SK-N-SH treated with all-trans-retinoic acid at 6 μM for 48 hours (cell line): ENCODE data around the gene ADCYAP1R1.

Experiments
- CREB5 ChIP-seq: fragments of 250-450 bp; sonication (Bioruptor Pico); IDR thresholded peaks from 2 replicates; pipeline ENCODE4 v1.5.1; 2020; ENCODE audit warnings: low read depth, mild to moderate bottlenecking, moderate library complexity
- CSDC2 ChIP-seq: fragments of 250-450 bp; sonication (Bioruptor Pico); IDR thresholded peaks from 2 replicates; pipeline ENCODE4 v1.5.0; 2020; ENCODE audit warnings: mild to moderate bottlenecking, moderate library complexity
- ESRRG ChIP-seq: fragments of 250-450 bp; sonication (Bioruptor Pico); IDR thresholded peaks from 2 replicates; pipeline ENCODE4 v1.6.1; 2021; ENCODE audit warnings: mild to moderate bottlenecking
- ISL1 ChIP-seq: fragments of 250-450 bp; sonication (Bioruptor Pico); IDR thresholded peaks from 2 replicates; pipeline ENCODE4 v2.1.2; 2022; ENCODE audit warnings: mild to moderate bottlenecking, moderate library complexity
- OSR1 ChIP-seq: fragments of 250-450 bp; sonication (Bioruptor Pico); IDR thresholded peaks from 2 replicates; pipeline ENCODE4 v1.8.0; 2022; ENCODE audit warnings: moderate library complexity, mild to moderate bottlenecking, inconsistent platforms
- PATZ1 ChIP-seq: fragments of 250-450 bp; sonication (Bioruptor Pico); IDR thresholded peaks from 2 replicates; pipeline ENCODE4 v1.8.0; 2020; ENCODE audit warnings: mild to moderate bottlenecking, moderate library complexity, borderline replicate concordance
- PPARA ChIP-seq: fragments of 250-450 bp; sonication (Bioruptor Pico); IDR thresholded peaks from 2 replicates; pipeline ENCODE4 v1.5.0; 2020; ENCODE audit warnings: mild to moderate bottlenecking, borderline replicate concordance
- SNAI2 ChIP-seq: fragments of 250-450 bp; sonication (Bioruptor Pico); IDR thresholded peaks from 2 replicates; pipeline ENCODE4 v1.5.0; 2020; ENCODE audit warnings: mild to moderate bottlenecking, moderate library complexity
- TSHZ2 ChIP-seq: fragments of 250-450 bp; sonication (Bioruptor Pico); IDR thresholded peaks from 2 replicates; pipeline ENCODE4 v1.5.0; 2020; ENCODE audit warnings: mild to moderate bottlenecking, moderate library complexity
- ZFP30 ChIP-seq: fragments of 450-650 bp; formaldehyde crosslinking; IDR thresholded peaks from 2 replicates; pipeline ENCODE4 v1.5.0; 2022; ENCODE audit warnings: mild to moderate bottlenecking, moderate library complexity
- ZNF565 ChIP-seq: fragments of 450-650 bp; formaldehyde crosslinking; conservative IDR thresholded peaks from 2 replicates; pipeline ENCODE4 v1.5.0; 2020; ENCODE audit warnings: low read depth, mild to moderate bottlenecking, moderate library complexity
- ZNF70 ChIP-seq: fragments of 450-650 bp; formaldehyde crosslinking; IDR thresholded peaks from 2 replicates; pipeline ENCODE4 v1.5.0; 2020; ENCODE audit warnings: mild to moderate bottlenecking, moderate library complexity

GRCh38 chr7:31119249-31119648 lies 67.1 kb downstream of the ADCYAP1R1 start:
- TF ChIP-seq PATZ1 (CRISPR knock-in tag), result no peak
- TF ChIP-seq OSR1, result no peak
- no peak for TF ChIP-seq ESRRG (CRISPR knock-in tag)
- TF ChIP-seq CSDC2 (CRISPR knock-in tag), result no peak
- no peak for TF ChIP-seq TSHZ2 (CRISPR knock-in tag)
- no peak for TF ChIP-seq PPARA (CRISPR knock-in tag)
- no peak for TF ChIP-seq CREB5 (CRISPR knock-in tag)
- TF ChIP-seq ZNF565 (CRISPR knock-in tag), result no peak
- no peak for TF ChIP-seq ZFP30
- TF ChIP-seq ISL1 (CRISPR knock-in tag), result no peak
- TF ChIP-seq ZNF70 (CRISPR knock-in tag), result no peak
- no peak for TF ChIP-seq SNAI2 (CRISPR knock-in tag)
